Right lung (tissue), 5 donors: ENCODE results near the gene PIP5K1A. TPM values are rescaled to one million over a fixed set of nuclear protein-coding genes. Genes with fewer than 3 reads are reported as not detected.
"Not testable (repeated sequence)": the region's sequence is repeated elsewhere in the genome, so short reads cannot be mapped to it uniquely, and the experiment has no call there.

Experiments used
- DNase-seq, 2 donors: peaks; one replicate each; pipeline ENCODE4 v3.0.0-alpha.2; 2013
- polyA plus RNA-seq, 5 donors: library from polyadenylated mRNA; unstranded; fragments of 120-200 nt; gene quantifications; one replicate each; pipeline versions ENCODE4 v1.2.1 to v1.2.3, GENCODE V29; 2013; ENCODE audit warnings: inconsistent platforms in 1 of 5, low replicate concordance in 1 of 5; ENCODE audit not compliant: insufficient read length in 5 of 5, insufficient read depth in 1 of 5

The PIP5K1A gene
- polyA plus RNA-seq, 5 donors: 61.2 to 66.1 (median 62.2) TPM

DNA sequence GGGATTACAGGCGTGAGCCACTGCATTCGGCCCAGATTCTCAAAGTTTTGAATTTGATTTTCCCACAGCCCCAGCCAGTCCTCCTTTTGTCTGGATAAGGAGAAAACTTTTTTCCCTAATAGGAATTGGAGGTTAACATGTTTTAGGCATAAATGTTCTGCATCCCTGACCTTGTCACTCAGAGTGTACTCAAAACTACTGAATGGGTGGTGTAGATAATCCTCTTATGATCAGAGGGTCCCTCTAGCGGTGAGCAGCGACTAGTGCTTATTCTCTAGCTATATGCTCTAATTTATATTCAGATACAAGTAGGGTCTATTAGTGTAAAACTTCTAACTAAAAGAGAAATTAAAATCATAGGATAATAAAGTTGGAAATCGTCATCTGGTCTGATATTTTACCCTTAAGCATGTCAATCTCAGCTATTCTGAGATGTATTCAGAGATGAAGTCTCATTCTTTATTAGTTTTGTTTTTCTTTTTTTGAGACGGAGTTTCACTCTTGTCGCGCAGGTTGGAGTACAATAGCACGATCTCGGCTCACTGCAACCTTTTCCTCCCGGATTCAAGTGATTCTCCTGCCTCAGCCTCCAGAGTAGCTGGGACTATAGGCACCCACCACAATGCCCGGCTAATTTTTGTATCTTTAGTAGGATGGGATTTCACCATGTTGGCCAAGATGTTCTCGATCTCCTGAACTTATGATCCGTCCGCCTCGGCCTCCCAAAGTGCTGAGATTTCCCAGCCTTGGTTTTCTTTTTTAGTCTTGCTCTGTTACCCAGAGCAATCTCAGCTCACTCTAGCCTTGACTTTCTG, 53.5 kb downstream of the PIP5K1A start:
- DNase-seq: peak; percentile 26 to 52

DNA sequence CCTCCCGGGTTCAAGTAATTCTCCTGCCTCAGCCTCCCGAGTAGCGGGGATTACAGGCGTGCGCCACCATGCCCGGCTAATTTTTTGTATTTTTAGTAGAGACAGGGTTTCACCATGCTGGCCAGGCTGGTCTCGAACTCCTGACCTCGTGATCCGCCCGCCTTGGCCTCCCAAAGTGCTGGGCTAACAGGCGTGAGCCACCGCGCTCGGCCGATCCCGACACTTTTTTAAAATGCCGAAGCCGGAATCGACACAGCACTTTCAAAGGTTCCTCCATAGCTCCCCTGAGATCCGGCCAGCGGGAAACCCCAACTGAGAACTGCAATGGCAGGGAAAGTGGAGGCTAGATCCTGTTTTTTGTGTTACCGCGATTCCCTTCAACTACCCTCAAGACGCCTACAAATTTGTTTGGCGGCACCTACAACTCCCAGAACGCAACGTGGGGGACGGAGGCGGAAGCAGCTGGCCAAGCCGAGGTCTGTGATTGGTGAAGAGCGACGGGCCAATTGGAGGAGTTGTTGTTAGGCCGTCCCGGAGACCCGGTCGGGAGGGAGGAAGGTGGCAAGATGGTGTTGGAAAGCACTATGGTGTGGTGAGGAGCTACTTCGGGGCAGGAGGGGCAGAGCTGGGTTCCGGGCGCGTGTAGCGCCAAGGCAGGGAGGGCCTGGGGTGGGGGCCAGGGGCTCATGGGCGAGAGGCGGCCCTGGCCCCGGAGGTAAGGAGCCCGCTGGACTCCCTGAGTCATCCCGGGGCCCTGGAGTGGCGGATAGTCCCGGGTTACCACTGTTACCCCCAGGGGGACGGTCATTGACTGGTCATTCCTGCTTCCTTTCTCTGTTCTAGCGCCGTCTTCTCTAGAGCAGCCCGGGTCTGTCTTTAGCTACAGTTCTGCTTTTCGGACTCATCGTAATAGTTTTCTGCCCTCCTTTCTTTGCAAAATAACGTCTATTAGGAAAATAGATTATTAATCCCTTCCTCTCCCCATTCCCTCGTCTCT, 56.2 kb downstream of the PIP5K1A start, which contains the start of gene PSMD4:
Gene PSMD4 (plus strand): TSS at position 518 of the 997 bp plus-strand sequence. CDS start 49 bp downstream, at position 567.
- DNase-seq: peak; percentile 95 to 97

DNA sequence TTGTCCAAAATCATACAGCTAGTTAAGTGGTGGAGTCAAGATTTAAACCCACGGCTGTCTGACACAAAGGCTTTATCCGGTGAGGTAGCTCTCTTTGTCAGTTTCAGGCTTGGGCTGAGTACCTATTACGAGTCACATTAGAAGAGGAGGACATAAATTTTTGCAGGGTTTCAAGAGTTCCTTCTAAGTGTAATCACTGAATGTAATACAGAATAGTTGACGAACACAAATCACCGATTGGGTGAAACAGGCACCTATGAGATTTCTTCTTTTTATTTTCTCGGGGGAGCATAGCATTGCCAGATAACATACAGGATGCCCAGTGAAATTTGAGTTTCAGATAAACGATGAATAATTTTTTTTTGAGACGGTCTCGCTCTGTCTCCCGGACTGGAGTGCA, 57.0 kb downstream of the PIP5K1A start:
- no peak for DNase-seq

DNA sequence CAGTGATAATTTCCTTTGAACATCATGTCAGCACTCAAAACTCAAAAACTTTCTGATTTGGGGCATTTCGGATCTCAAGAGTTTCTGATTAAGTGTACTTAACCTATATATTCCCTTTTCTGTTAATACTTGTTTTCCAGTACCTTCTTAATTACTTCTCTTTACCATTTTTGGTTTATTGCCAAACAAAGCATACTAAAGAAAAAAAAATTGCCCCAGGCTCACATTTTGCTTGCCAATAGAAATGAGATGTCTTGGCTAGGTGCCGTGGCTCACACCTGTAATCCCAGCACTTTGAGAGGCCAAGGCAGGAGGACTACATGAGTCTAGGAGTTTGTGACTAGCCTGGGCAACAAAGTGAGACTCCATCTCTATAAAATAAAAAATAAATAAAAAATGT, 61.0 kb downstream of the PIP5K1A start:
- DNase-seq: no peak

DNA sequence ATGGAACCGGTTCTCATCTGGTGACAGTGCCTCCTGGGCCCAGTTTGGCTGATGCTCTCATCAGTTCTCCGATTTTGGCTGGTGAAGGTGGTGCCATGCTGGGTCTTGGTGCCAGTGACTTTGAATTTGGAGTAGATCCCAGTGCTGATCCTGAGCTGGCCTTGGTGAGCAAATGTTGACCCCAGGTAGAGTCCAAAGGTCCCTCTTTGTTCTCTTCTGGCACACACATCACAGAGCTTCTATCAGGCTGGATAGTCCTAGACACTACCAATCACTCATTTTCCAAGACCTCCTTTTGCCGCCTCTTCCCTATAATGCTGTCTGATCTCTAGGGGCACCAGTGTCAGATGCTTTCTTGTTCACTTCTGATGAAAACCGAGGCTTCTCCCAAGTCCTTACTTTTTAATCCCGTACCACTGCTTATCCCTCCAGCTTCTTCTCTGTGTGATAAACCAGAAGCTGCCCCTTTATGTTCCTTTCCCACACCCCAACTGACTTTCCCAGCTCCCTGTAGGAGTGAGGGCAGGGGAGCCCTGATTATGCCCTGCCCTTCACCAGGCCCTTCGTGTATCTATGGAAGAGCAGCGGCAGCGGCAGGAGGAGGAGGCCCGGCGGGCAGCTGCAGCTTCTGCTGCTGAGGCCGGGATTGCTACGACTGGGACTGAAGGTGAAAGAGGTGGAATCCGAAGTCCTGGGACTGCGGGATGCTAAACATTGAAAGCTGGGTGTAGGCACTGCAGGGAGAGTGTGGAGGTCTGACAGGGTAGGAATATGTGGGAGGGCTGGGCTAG, 67.3 kb downstream of the PIP5K1A start:
- no peak for DNase-seq

DNA sequence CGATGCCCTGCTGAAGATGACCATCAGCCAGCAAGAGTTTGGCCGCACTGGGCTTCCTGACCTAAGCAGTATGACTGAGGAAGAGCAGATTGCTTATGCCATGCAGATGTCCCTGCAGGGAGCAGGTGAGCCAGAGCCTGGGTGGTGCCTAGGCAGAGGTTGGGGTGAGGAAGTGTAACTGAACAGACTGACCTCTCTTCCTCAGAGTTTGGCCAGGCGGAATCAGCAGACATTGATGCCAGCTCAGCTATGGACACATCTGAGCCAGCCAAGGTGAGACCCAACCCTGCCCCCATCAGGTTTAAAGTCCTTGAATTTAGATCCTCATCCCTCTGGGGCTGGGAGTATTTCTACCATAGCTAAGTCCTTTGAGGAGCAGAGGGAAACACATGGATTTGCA, 68.0 kb downstream of the PIP5K1A start:
- no peak for DNase-seq

DNA sequence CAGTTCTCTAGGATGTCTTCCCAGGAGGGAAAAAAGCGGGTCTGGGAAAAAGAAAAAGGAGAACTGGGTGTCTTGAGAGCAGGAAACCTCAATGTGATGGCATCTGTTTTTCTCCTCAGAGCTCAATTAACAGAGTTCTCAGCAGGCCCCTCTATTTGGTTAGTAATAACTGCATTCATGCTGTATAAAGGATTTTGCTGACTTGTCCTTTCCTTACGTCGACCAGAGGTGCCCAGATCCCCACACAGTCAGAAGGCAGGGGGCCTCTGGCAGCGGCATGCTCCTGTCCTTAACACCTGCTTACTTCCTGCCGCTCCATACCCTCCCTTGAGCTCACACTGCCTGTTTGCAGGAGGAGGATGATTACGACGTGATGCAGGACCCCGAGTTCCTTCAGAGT, 68.5 kb downstream of the PIP5K1A start:
- DNase-seq: no peak

DNA sequence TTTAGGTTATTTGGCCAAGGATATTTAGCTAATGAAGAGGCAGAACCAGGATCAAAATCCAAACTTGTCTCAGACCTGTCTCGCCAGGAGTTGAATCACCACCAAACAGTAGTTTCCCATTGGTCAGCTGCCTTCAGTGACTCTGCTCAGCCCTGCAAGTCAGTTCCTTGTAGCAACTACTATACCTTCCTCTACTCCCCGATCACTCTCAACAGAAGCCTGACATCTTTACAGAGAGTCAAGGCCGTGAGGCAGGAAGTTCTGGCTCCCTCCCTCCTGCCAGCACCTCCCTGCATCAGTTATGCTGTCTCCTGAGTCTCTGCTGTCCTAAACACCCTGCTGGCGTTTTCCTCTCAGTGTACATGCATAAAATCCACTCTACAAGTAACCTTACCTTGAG, 69.4 kb downstream of the PIP5K1A start:
- DNase-seq: no peak

DNA sequence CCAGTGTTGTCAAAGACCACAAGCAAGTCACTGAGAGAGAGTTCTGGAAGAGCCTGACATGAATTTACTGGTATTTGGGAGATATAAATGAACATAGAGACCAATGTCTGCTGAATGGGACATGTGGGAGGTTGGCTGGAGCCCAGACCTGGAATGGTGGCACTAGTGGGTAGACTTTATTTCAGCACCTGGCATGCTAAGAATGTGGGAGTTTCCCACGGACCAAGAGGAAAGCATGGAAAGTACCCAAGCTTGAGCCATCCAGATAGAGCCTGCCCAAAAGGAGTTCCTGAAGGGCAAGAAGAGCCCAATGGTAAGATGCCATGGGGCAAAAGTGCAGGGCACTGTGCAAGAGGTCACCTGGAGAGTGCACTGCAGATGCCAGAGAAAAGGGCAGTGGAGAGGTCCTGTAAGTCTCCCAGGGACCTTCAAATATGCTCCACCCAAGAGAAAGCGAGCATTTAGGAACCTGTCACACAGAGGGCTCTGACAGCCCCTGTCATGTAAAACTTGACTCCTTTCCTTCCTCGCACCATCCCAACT, 75.6 kb downstream of the PIP5K1A start:
- DNase-seq: no peak

DNA sequence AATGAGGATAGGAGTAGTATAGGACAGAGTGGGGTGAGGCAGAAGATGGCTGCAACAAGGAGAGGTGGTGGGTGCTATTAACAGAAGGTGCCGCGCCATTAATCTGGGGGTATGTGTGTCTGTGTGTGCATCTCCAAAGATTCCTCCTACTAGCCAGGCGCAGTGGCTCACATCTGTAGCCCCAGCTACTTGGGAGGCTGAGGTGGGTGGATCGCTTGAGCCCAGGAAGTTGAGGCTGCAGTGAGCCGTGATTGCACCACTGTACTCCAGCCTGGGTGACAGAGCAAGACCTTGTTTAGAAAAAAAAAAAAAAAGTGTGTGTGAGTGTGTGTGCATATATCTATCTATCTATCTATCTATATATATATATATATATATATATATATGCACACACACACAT, 77.0 kb downstream of the PIP5K1A start:
- not testable (repeated sequence) for DNase-seq

DNA sequence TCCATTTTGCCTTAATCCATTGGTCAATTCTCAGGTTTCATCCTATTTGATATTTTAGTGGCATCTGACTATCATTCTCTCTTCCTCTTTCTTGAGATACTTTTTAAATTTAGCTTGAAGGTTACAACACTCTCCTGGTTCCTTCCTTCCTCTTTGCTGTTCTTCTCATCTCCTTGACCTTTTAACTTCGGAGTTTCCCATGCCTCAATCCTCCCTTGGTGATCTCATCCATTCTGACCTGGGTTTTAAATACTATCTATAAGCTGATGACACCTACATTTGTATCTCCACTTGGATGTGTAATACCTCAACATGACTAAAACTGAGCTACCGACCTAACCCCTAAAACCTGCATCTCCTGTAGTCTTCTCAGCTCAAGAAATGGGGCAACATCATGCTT, 78.9 kb downstream of the PIP5K1A start:
- no peak for DNase-seq

DNA sequence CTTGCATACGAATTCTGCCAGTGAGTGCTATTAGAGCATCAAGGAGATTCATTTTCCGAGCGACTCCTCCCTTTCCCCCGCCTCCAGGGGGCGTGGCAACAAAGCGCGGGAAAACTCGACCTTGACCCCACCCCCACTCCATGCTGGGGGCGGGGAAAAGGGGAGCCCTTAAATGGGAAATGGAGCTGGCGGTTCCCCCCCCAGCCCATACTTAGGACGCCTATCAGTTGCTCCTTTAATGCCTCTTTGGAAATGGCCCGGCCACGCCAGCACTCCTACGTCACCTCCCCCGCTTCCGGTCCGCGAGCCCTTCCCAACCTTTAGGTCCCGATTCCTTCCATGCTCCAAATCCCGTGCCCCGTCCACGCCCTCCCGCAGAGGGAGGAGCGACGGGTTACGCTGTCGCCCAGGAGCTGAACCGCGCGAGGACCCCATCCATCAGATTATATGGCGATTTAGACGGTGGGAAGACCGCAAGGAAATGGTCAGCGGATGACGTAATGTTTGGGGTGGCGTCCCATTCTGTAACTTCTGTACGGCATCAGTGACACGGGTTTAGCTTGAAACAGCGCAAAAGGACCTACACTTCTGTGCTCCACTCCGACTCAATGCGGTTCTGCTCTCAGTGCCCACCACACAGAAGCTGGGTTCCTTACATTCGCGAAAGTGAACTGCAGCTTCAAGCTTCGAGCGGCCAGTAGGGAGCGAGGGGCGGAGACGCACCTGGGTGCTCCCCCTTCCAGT, 83.0 kb downstream of the PIP5K1A start:
- peak; percentile 98 to 99 for DNase-seq

DNA sequence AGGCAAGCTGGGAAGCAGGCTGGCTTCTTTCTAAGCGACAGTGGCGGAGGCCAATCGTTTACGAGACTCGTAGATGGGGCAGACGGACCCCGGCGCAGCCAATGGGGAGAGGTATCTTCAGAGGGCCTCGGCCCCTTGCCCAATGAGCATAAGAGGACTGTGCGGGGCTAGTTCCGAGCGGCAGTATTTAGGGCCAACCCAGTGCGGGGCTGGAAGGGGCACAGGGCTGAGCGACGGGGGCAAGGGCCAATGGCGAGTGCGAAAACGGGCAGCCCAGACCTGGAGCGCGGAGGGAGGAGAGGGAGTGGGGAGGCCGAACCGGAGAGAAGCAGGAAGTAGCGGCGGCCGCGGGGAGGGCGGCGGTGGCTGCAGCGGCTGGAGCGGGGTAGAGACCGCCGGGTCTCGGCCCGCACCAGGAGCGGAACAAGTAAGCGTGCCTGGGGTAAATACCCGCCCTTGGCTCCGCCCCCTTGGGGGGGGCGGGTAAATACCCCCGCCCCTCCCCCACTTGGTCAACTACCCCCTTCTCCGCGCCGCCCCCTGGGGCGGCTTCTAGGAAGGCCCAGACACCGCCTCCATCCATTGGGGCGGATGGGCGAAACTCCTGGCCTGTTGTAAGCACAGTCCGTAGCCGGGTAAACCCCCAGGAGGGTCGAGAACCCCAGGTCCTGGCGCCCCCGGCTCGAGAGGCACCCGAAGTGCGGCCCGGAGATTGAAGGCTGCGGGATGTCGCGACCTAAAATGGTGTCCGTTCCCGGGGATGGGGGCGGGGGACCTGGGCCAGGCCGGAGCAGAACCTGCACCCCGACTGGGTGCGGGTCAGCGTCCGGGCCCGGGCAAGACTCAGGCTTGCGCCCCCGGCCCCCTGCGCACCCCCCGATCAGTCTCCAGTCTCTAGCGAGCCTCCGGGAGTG, 83.9 kb downstream of the PIP5K1A start, which contains the start of gene ZNF687:
Gene ZNF687 (plus strand): TSS at position 331 of the 914 bp plus-strand sequence. CDS start 3,993 bp downstream, outside the sequence.
- DNase-seq: peak; percentile 100

DNA sequence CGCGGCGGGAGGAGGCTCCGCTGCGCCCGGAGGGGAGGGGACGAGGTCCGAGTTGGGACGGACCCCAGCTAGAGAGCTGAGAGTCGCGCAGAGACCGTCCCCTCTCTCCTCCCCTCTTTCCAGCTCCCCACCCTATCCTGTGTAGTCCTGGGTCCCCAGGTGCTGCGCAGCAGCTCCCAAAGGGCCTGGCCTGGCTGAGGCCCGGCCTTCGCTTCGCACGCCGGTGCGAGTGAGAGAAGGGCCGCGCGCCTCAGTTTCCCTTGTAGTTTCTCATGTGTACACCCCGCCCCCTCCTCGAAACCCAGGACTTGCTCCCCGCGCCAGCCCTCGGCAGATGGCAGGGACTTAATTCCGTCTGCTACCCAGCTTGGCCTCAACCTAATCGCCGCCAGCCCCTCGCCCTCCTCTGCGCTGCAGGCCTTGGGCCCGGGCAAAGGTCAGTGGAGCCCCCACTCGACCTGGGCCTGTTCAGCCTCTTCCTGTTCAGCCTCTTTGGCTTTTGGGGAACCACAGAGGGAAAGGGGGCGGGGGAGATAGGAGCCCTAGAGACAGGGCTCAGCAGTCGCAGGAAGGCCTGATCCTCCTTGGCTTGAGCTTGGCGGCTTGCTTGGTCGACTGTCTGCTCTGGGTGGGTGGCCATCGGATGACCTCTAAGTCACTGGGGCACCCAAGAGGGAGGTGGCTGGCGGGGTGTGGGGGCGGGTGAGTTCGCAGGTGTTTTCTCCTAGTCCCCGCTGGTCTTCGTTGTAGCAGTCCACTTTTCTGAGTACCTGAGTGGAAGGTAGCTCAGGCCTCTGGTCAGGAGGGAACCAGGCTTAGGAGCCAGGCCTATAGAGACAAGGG, 84.8 kb downstream of the PIP5K1A start:
- peak; percentile 12 to 32 for DNase-seq

DNA sequence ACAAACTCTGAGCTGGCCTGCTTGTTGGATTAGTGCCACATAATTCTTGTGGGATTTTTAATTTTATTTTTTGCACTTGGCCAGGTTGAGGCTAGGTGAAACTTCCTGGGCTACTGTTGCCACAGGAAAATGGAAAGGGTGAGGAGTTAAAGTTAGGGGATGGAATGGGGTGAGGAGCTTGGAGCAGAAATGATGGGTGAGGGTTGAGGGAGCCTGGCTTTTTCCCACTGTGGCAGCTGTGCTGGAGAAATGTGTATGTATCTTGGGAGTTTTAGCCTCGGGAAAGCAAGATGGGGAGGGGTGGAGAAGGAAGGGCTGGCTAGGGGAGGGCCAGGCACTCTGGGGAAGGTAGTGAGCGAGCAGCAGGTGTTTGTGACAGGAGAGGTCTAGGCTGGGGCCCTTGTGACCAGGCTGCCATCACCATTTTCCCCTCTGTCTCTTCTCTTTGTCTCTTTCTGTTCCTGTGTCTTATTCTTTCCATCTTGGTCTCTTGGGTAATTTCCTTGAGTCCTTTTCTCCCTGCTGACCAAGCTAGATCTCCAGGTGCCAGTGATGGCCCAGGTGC, 85.7 kb downstream of the PIP5K1A start:
- DNase-seq: no peak

DNA sequence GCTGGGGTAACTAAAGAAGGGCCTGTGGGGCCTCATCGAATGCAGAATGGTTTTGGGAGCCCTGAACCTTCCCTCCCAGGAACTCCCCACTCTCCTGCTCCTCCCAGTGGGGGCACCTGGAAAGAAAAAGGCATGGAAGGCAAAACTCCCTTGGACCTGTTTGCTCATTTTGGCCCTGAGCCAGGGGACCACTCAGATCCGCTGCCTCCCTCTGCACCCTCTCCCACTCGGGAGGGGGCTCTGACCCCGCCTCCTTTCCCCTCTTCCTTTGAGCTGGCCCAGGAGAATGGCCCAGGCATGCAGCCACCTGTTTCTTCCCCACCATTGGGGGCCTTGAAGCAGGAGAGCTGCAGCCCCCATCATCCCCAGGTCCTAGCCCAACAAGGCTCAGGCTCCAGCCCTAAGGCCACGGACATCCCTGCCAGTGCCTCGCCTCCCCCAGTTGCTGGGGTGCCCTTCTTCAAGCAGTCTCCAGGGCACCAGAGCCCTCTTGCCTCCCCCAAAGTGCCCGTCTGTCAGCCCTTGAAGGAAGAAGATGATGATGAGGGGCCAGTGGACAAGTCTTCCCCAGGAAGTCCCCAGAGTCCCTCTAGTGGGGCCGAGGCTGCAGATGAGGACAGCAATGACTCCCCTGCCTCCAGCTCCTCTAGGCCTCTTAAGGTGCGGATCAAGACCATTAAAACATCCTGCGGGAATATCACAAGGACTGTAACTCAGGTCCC, 88.4 kb downstream of the PIP5K1A start:
- DNase-seq: no peak

DNA sequence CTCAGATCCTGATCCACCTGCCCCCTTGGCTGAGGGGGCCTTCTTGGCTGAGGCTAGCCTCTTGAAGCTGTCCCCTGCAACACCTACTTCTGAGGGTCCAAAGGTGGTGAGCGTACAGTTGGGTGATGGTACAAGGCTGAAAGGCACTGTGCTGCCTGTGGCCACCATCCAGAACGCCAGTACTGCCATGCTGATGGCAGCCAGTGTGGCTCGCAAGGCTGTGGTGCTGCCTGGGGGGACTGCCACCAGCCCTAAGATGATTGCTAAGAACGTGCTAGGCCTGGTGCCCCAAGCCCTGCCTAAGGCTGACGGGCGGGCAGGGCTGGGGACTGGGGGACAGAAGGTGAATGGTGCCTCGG, 89.0 kb downstream of the PIP5K1A start:
- no peak for DNase-seq
